GM12878 (cell line): ENCODE data around the gene AVP. TPM values are rescaled to one million over a fixed set of nuclear protein-coding genes. Genes with fewer than 3 reads are reported as not detected.

Experiments
- ATAC-seq: fragments of 200-7000 bp; cut with Tn5 transposase; 3 replicates; pipeline ENCODE4 v1.9.1; 2020; ENCODE audit warnings: mild to moderate bottlenecking, moderate library complexity
- BruUV-seq: library from RNA; stranded (reverse); fragments of 400-500 nt; replicated peaks from 2 replicates; lab custom pipeline; 2021; lab: Mats Ljungman, UMichigan
- CTCF ChIA-PET: fragments of 300-600 bp; sonication (Branson Sonifier 250); formaldehyde crosslinking; extraction: SDS; loops from one replicate; lab custom pipeline; 2021; ENCODE audit warnings: inconsistent platforms; lab: Yijun Ruan, JAX
- POLR2A ChIA-PET: fragments of 350-600 bp; formaldehyde crosslinking; extraction: SDS; loops from one replicate; lab custom pipeline; 2021; ENCODE audit warnings: inconsistent platforms; lab: Charles Lee
- RAD21 ChIA-PET: fragments of 300-600 bp; sonication (Branson Sonifier 250); formaldehyde crosslinking; loops from one replicate; lab custom pipeline; 2023; ENCODE audit warnings: antibody characterized with exemption; ENCODE audit not compliant: unreplicated experiment; lab: Charles Lee
- SMC1A ChIA-PET: fragments of 300-600 bp; sonication (Branson Sonifier 250); formaldehyde crosslinking; loops from one replicate; lab custom pipeline; 2023; ENCODE audit not compliant: unreplicated experiment, uncharacterized antibody; lab: Charles Lee
- DNase-seq: peaks from one replicate; pipeline ENCODE4 v3.0.0-alpha.2; 2011; ENCODE audit warnings: low read depth, low spot score
- FAIRE-seq: peaks from 3 replicates; lab custom pipeline; 2011; peaks lifted over from hg19 to GRCh38; lab: Jason Lieb, UNC
- H2AFZ ChIP-seq: 2 replicates; pipeline ENCODE4 v1.6.0; 2011; ENCODE audit warnings: low read depth, low read length, control low read depth; ENCODE audit not compliant: control insufficient read depth
- H3K27ac ChIP-seq: 2 replicates; pipeline ENCODE4 v1.5.1; 2011; ENCODE audit warnings: control low read depth; ENCODE audit not compliant: control insufficient read depth, insufficient read depth
- H3K27me3 ChIP-seq, 2 experiments: replicated peaks in 1 of 2; 2 replicates each; pipeline versions ENCODE4 v1.6.0 to v1.6.1; 2011; ENCODE audit warnings: low read length in 1 of 2; ENCODE audit not compliant: control insufficient read depth in 2 of 2, insufficient read depth in 2 of 2
- H3K36me3 ChIP-seq, 2 experiments: 2 replicates each; pipeline ENCODE4 v1.5.1; 2011; ENCODE audit warnings: low read length in 1 of 2; ENCODE audit not compliant: control insufficient read depth in 2 of 2, insufficient read depth in 2 of 2
- H3K4me1 ChIP-seq: 2 replicates; pipeline ENCODE4 v1.6.1; 2011; ENCODE audit warnings: mild to moderate bottlenecking, low read length, moderate library complexity, mixed read lengths; ENCODE audit not compliant: control insufficient read depth, insufficient read depth
- H3K4me2 ChIP-seq: 2 replicates; pipeline ENCODE4 v1.6.0; 2011; ENCODE audit warnings: control low read depth; ENCODE audit not compliant: control insufficient read depth, insufficient read depth
- H3K4me3 ChIP-seq: fragments of 200-600 bp; sonication (generic); 2 replicates; pipeline ENCODE4 v1.5.1; 2016
- H3K79me2 ChIP-seq: 2 replicates; pipeline ENCODE4 v1.6.0; 2011; ENCODE audit warnings: low read length; ENCODE audit not compliant: control insufficient read depth, insufficient read depth
- H3K9ac ChIP-seq: 2 replicates; pipeline ENCODE4 v1.8.0; 2011; ENCODE audit warnings: low read length, control low read depth, mixed read lengths; ENCODE audit not compliant: control insufficient read depth, insufficient read depth
- H3K9me3 ChIP-seq: replicated peaks from 3 replicates; pipeline ENCODE4 v1.5.1; 2011; ENCODE audit warnings: mild to moderate bottlenecking, low read length; ENCODE audit not compliant: control insufficient read depth, insufficient read depth
- H4K20me1 ChIP-seq: 2 replicates; pipeline ENCODE4 v1.6.0; 2011; ENCODE audit not compliant: control insufficient read depth, insufficient read depth
- POLR2AphosphoS2 ChIP-seq: IDR thresholded peaks from 2 replicates; pipeline ENCODE4 v1.6.1; 2011; ENCODE audit warnings: low read depth, mild to moderate bottlenecking, low read length, improper control_type of control experiment, moderate library complexity
- RAD21 ChIP-seq: IDR thresholded peaks from 2 replicates; pipeline ENCODE4 v1.6.1; 2011; ENCODE audit warnings: mild to moderate bottlenecking, low read depth, low read length, moderate library complexity; ENCODE audit not compliant: insufficient read depth
- WGBS: methylation state at CpG from one replicate; pipeline ENCODE4 v1.1.6; 2016; ENCODE audit warnings: low lambda C conversion rate; ENCODE audit not compliant: insufficient replicate concordance, insufficient coverage; ENCODE audit errors: missing lambda C conversion rate; 5-methylcytosine and 5-hydroxymethylcytosine counted together
- in situ Hi-C: fragments of 300-500 bp; cut with MboI; formaldehyde crosslinking; loops from 9 replicates; pipeline ENCODE4 v1.14.3; 2018; ENCODE audit warnings: mixed read lengths
- intact Hi-C: fragments of 100-400 bp; cut with micrococcal nuclease; formaldehyde crosslinking; loops from one replicate; pipeline ENCODE4 v1.14.2; 2022; ENCODE audit not compliant: unreplicated experiment
- polyA plus RNA-seq, 11 experiments: library from polyadenylated mRNA; depleted of rRNA in 4 of 11; unstranded in 6 of 11; stranded (reverse) in 5 of 11; fragments of >200 nt; fragmentation: Nextera tagmentation in 4 of 11; fragmentation: Illumina TruSeq in 1 of 11; extraction: Ambion mirVana in 4 of 11; extraction: Trizol in 1 of 11; gene quantifications; 1 replicate in 1 of 11; 2 replicates in 10 of 11; pipeline versions ENCODE4 v1.2.1 to v1.2.3, GENCODE V29; 2011 to 2016; ENCODE audit warnings: inconsistent platforms in 2 of 11, missing spikeins in 2 of 11, low read depth in 1 of 11
- total RNA-seq, 4 experiments: library from RNA; depleted of rRNA in 3 of 4; stranded (reverse); fragments of >200 nt in 3 of 4; fragmentation: Illumina TruSeq in 1 of 4; extraction: Trizol in 1 of 4; gene quantifications; 2 replicates each; pipeline versions ENCODE4 v1.2.1 to v1.2.3, GENCODE V29; 2013 to 2021
- TF ChIP-seq, protein P1 (sequence below): fragments of 450-650 bp; IDR thresholded peaks from 2 replicates; pipeline ENCODE4 v1.6.1; 2016; ENCODE audit warnings: mild to moderate bottlenecking
- TF ChIP-seq, protein P2 (sequence below): fragments of 450-650 bp; IDR thresholded peaks from 2 replicates; pipeline ENCODE4 v1.6.1; 2016; ENCODE audit warnings: mild to moderate bottlenecking, moderate library complexity, borderline replicate concordance
- TF ChIP-seq, protein P3 (sequence below): IDR thresholded peaks from 2 replicates; pipeline ENCODE4 v1.6.1; 2012; ENCODE audit warnings: low read length, inconsistent platforms

Gene AVP
- total and polyA plus RNA-seq, 10 of the 15 experiments (the other 5 are each of a cell fraction or from before 2014, with no cell fraction given), result not detected

DNA sequence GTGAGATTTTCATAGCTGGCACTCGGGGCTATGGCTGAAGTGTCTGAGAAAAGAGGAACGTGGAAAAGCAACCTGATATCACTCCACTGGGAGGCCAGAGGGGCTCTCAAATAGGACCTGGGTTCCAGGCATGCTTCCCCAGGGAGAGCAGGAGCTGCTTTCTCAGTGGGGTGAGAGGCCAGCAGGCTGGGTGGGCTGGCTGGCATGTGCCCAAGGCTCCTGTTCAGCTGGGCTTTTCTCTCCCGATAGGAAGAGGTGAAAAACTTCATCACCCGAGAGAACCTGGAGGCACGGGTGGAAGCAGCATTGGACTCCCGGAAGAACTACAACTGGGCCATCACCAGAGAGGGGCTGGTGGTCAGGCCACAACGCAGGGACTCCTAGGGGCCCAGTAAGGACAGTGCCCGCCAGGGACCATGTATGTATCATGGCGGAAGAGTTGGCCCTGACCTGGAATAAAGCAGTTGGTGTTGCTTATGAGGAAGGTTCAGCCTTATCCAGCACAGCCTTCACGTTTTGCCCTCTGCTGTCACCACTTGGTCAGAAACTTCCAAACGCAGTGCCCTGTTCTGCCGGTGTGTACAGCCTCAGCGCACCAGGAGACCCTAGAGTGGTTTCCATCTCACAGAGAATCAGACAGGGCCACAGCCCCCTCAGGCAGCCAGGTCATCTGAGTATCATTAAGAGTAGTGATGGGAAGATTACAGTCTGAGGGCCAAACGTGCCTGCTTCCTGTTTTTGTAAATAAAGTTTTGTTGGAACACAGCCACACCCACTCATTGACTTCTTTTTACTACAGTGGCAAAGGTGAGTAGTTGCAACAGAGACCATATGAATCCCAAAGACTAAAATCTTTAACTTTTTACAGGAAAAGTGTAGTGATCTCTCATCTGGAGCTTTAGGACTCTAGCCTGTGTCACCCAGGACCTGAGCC, 36.8 kb downstream of the AVP start:
- 83% methylated on average over 14 of the region's 14 CpGs for WGBS
- H3K9me3 ChIP-seq, result no peaks in the 10 kb centered on the region
- H2AFZ ChIP-seq, result no peak overlapping the region
- ATAC-seq (no peak), FAIRE-seq (no peak), DNase-seq (no peak)
- TSS peak; percentile 68 for BruUV-seq
- ChIA-PET CTCF (no interaction called here), POLR2A (no interaction called here), RAD21 (no interaction called here), SMC1A (no interaction called here)
- TF ChIP-seq POLR2AphosphoS2 (no peak), RAD21 (no peak)
- TF ChIP-seq, protein P1, sequence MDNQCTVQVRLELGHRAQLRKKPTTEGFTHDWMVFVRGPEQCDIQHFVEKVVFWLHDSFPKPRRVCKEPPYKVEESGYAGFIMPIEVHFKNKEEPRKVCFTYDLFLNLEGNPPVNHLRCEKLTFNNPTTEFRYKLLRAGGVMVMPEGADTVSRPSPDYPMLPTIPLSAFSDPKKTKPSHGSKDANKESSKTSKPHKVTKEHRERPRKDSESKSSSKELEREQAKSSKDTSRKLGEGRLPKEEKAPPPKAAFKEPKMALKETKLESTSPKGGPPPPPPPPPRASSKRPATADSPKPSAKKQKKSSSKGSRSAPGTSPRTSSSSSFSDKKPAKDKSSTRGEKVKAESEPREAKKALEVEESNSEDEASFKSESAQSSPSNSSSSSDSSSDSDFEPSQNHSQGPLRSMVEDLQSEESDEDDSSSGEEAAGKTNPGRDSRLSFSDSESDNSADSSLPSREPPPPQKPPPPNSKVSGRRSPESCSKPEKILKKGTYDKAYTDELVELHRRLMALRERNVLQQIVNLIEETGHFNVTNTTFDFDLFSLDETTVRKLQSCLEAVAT, result no peak
- TF ChIP-seq, protein P2, sequence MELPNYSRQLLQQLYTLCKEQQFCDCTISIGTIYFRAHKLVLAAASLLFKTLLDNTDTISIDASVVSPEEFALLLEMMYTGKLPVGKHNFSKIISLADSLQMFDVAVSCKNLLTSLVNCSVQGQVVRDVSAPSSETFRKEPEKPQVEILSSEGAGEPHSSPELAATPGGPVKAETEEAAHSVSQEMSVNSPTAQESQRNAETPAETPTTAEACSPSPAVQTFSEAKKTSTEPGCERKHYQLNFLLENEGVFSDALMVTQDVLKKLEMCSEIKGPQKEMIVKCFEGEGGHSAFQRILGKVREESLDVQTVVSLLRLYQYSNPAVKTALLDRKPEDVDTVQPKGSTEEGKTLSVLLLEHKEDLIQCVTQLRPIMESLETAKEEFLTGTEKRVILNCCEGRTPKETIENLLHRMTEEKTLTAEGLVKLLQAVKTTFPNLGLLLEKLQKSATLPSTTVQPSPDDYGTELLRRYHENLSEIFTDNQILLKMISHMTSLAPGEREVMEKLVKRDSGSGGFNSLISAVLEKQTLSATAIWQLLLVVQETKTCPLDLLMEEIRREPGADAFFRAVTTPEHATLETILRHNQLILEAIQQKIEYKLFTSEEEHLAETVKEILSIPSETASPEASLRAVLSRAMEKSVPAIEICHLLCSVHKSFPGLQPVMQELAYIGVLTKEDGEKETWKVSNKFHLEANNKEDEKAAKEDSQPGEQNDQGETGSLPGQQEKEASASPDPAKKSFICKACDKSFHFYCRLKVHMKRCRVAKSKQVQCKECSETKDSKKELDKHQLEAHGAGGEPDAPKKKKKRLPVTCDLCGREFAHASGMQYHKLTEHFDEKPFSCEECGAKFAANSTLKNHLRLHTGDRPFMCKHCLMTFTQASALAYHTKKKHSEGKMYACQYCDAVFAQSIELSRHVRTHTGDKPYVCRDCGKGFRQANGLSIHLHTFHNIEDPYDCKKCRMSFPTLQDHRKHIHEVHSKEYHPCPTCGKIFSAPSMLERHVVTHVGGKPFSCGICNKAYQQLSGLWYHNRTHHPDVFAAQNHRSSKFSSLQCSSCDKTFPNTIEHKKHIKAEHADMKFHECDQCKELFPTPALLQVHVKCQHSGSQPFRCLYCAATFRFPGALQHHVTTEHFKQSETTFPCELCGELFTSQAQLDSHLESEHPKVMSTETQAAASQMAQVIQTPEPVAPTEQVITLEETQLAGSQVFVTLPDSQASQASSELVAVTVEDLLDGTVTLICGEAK, result peak; percentile 88
- TF ChIP-seq, protein P3, sequence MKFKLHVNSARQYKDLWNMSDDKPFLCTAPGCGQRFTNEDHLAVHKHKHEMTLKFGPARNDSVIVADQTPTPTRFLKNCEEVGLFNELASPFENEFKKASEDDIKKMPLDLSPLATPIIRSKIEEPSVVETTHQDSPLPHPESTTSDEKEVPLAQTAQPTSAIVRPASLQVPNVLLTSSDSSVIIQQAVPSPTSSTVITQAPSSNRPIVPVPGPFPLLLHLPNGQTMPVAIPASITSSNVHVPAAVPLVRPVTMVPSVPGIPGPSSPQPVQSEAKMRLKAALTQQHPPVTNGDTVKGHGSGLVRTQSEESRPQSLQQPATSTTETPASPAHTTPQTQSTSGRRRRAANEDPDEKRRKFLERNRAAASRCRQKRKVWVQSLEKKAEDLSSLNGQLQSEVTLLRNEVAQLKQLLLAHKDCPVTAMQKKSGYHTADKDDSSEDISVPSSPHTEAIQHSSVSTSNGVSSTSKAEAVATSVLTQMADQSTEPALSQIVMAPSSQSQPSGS, result no peak
- no peaks in the 10 kb centered on the region for H3K27me3 ChIP-seq
- peak overlapping the region; percentile 70; the same call in 1 of the 2 replicates for H3K4me2 ChIP-seq
- no peak overlapping the region for H3K4me3 ChIP-seq
- no peaks in the 10 kb centered on the region; the same call in 1 of the 2 replicates for H3K4me1 ChIP-seq
- H3K79me2 ChIP-seq, result peaks cover 13% of the 10 kb centered on the region
- in situ Hi-C loops, result no loop called here
- H4K20me1 ChIP-seq, result no peaks in the 10 kb centered on the region
- H3K36me3 ChIP-seq, result peaks cover 4 to 6% of the 10 kb centered on the region in 2 experiments; a peak in 1 of 4 replicates
- no peak overlapping the region for H3K9ac ChIP-seq
- intact Hi-C loops, result loop anchor here (10.0 kb wide), 1 partner anchor 157 kb away; the partner anchor contains the start of genes DDRGK1 and ITPA
- H3K27ac ChIP-seq, result no peak overlapping the region
